ENCODE data around the gene RABAC1.
"Not testable (repeated sequence)": the region's sequence is repeated elsewhere in the genome, so short reads cannot be mapped to it uniquely, and the experiment has no call there.

RABAC1 gene

DNA sequence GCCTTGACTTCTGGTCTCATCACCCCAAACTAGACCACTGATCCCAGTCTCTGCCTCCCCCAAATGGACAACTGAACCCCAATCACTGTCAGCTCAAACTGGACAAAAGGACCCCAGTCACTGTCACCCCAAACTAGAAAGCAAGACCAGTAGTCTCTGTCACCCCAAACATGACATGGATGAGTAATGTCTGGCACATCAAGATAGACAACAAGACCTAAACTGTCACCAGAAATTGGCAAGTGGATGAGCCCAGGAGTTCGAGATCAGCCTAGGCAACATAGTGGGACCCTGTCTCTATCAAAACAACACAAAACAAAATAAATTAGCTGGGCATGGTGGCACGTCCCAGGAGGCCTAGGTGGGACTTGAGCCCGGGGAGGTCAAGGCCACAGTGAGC, 12.0 kb downstream of the RABAC1 start:
- DNase-seq (ENCODE audit: low read depth, low spot score) = no peak

DNA sequence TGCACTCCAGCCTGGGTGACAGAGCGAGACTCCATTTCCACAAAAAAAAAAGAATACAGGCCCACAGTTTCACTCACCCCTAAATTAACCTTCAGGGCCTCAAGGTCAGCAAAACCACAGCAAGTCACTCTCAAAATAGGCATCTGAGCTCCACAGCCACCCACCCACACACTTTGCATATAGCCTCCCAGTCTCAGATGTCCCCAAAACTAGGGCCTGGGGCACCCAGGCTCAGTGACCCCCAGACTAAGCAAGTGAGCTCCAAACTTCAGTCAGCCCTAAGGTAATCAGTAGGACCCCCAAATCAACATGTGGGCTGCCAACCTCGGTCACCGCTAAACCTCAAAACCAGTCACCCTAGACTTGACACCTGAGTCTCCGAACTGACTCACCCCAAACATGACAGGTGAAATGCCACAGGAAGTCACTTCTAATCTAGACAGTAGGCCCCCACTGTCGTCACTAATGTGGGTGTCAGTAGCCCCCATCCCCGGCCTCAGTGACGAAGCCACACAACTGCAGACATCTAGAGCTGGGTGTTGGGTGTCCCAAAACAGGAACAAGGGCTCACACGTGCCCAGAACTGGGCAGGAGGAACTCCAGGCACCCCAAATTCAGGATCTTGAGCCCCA, 13.9 kb downstream of the RABAC1 start:
- DNase-seq (ENCODE audit: low read depth, low spot score) = peak; percentile 80

DNA sequence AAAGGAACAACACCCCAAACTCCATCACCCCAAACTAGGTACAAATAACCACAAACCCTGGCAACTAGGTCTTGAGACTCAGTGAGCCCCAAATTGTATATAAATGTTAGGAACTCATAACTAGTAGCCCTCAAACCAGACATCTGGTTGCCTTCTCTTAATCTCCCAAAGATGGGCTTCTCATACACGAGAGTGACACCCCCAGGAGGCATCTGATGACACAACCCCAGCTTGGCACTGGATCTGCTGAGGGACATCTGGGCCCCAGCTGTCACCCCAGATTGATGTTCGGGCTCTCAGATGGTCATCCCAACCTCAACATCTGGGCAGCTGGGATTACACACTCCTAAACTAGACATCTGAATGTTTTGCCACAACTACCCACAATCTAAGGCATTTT, 14.8 kb downstream of the RABAC1 start:
- no peak for DNase-seq (ENCODE audit: low read depth, low spot score)

DNA sequence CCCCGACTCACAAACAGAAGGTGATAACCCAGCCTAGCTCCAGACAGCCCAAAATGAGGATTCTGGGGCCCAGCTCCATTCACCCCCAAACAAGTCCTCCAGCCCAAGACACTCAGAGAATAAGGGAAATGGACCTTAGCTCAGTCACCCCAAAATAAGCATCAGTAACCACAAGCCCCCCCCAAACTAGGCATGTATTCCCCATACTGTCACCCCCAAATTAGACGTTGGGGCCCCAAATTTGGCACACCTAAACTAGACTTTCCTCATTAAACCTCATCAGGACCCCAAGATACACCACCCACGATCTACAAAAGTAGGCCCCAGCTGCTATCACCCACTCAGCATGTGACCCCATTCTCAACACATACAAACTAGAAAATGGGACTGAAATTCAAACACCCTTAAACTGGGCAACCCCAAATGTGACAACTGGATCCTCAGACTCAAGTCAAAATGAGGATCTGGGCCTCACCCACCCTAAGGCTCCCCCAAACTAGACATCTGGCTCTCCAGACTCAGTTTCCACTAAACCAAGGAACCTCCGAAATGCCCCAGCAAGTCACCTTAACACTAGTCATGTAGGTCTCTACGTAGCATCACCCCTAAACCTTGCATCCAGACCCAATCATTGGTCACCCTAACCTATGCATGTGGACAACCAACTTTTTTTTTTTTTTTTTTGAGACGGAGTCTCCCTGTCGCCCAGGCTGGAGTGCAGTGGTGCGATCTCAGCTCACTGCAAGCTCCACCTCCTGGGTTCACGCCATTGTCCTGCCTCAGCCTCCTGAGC, 17.5 kb downstream of the RABAC1 start:
- DNase-seq (ENCODE audit: low read depth, low spot score) = no peak

DNA sequence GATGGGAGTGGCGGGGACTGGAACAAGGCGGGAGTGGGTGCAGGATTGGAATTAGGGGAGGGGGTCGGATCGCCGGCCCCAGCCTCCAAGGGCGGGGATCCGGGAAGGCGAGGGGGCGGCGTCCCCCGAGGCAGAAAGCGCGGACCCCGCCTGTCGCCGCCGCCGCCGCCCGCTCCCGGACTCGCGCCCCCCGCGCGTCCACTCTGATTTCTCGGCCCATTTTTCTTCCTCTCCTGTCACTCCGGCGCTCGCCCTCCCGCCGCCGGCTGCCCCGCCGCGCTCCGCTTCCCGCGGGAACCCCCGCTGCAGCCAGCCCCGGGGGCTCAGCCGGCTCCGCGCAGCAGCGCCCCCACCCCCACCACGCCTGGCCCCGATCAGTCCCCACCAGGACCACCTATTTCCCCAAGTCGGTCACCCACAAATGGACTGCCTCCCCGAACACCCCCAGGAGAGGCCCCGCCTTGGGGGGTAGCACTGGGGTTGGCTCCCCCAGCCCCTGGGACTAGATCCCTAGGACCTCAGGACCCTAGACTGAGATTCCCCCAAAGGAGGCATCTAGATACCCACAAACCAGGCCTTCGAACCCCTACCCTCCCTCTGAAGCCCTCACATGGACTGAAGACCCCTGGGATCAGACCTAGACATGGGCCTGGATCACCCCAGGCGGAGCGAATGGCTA, 18.3 kb downstream of the RABAC1 start:
- DNase-seq (ENCODE audit: low read depth, low spot score) = no peak

DNA sequence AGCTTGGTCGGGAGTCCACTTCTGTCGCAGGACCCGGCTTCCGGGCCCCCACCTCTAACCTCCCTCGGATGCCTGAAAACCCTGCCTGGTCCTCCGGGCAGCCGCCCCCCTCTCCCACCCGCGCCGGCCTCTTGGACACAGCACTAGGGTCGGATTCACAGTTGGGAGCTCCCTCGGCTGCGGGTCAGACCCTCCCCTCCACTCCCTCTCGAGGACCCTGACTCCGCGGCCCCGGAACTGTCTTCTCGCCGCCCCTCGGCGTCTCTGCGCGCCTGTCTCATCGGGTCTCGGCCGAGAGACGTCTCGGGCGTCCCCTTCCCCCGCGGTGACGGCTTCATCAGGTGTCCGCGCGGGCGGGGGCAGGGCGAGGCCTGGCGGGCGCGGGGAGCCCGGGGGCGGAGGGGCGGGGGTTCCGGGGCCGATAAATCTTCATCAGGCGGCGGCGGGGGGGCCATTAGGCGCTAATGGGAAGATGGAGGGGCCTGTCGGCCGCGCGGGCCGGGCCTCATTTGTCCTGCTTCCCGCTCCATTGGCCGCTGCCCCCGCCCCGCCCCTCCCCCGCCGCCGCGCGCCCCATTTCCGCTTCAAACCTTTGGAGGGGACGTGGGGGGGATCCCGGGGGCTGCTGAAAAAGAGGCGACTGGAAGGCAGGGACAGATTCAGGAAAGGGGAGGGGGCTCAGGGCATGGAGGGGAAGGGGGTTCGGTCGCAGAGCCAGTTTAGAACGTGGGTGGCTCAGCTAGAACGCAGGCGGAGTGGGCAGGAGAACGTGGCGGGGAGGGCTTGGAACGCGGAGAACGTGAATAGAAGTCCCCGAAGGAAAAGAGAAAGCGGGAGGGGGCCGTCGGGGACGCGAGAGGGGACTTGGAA, 19.0 kb downstream of the RABAC1 start:
- no peak for DNase-seq (ENCODE audit: low read depth, low spot score)

DNA sequence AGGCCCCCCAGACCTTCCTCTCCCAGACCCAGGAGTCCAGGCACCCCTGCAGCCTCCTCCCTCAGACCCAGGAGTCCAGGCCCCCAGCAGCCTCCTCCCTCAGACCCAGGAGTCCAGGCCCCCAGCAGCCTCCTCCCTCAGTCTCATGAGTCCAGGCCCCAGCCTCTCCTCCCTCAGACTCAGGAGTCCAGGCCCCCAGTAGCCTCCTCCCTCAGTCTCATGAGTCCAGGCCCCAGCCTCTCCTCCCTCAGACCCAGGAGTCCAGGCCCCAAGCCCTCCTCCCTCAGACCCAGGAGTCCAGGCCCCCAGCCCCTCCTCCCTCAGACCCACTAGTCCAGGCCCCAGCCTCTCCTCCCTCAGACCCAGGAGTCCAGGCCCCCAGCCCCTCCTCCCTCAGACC, 19.9 kb downstream of the RABAC1 start:
- DNase-seq (ENCODE audit: low read depth, low spot score) = not testable (repeated sequence)

DNA sequence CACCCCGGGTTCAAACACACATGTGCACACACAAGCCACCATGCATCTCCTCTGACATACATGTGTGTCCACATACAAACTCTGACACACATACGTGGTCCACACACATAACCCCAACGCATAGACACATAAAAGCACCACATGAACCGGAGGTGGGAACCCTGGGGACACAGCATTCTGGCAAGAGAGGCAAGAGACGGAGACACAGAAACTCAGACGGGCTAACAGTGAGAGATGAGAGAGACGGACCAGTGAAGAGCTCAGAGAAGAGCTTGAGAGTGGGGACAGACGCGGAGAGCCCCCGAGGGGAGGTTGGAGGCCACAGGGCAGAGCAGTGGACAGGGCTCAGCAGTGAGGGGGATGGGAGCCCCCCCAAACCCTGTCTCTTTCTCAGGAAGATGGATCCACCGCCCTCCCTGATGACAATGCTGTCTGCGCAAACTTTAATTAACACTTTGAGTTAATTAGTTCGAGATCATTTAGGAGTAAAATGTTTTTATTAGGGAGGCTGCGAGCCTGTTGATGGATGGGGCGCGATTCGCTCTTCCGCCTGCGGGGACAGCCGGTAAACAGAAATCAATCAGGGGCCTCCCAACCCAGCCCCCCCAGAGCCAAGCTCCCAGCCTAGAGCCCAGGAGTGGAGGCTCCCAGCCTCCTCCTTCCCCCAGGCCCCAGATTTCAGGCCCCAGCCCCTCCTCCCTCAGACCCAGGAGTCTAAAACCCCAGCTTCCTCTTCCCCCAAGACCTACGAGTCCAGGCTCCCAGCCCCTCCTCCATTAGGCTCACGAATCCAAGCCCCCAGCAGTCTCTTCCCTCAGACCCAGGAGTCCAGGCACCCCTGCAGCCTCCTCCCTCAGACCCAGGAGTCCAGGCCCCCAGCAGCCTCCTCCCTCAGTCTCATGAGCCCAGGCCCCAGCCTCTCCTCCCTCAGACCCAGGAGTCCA, 21.3 kb downstream of the RABAC1 start:
- DNase-seq (ENCODE audit: low read depth, low spot score) = no peak

DNA sequence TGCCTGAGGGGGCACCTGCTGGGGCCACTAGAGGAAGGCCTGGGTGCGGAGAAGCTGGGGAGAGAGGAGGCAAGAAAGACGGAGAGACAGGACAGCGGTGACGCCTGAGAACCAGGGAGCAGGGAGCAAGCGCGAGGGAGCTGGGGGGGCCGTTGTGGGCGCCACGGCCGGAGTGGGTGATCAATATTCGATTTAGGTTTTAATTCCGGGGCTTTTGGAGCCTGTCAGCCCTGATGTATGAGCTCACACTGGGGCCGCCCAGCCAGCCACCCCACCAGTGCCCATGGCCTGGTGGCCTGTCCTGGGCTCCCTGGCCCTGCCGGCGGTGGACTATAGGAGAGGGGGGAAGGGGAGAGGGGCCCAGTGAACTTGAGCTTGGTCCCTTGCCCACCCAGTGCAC, 22.2 kb downstream of the RABAC1 start:
- no peak for DNase-seq (ENCODE audit: low read depth, low spot score)

DNA sequence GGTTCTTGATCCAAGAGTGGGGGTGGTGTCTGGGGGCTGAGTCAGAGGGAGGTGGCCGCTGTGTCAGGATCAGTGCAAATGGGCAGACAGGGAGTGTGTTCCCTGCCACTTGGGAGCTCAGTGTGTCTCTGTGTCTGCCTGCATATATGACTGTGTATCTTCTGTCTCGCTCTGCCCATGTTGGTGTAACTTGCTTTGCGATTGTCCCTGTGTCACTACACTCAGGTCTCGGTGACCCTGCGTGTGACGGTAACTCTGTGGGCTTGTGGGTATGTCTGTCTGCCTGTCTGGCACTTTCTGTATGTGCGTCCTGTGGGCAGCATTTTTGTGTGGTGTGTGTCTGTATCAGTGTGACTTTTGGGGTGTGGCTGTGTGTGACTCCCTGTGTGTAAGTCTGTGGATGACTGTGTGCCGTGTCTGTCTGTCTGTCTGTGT, 22.7 kb downstream of the RABAC1 start:
- no peak for DNase-seq (ENCODE audit: low read depth, low spot score)

DNA sequence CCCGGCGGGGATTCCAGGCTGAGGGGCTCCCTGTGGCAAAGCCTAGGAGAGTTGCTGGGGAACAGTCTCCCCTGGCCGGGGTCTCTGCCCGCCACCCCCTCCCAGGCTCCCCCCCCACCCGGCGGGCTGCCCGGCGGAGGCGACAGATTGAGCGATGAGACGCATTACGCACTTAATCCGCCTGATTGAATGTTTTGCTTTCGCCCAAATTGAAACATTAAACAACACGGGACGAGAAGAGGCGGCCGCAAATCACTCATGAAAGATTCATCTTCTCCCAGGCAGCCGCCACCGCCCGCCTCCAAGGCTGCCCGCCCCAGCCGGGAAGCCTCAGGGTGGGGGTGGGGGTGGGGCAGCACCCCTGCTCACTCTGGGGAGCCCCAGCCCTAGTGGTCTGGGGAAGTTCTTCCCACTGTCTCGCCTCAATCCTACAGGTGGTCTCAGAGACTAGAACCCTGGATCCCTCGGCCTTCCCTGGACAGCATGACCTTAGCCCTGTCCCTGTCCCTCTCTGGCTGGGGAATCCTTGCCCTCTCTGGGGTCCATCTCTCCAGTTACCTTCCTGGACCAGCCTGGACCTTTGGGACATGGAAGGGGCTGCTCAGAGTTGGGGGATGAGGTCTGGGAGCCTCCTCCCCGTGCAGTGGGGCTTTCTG, 23.2 kb downstream of the RABAC1 start:
- DNase-seq (ENCODE audit: low read depth, low spot score) = no peak

DNA sequence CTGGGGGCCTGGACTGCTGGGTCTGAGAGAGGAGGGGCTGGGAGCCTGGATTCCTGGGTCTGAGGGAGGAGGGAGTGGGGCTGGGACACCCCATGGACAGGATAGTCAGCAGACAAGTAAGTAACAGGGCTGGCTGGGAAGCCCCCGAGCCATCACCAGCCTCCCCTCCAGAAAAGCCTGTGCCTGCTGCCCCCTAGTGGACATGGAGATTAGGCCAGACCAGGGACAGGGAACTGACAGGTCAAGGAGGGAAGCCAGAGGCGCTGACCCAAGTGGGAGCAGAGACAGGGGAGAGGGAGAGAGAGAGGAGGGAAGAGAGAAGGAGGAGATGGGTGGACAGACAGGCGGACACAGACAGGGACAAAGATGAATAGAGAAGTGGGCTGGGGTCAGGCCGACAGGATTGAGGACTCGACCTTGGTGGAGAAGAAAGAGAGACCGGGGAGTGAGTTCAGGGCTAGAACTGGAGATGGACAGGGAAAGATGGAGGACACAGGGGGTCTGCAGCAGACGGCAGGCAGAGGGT, 24.2 kb downstream of the RABAC1 start:
- peak; percentile 69 for DNase-seq (ENCODE audit: low read depth, low spot score)

DNA sequence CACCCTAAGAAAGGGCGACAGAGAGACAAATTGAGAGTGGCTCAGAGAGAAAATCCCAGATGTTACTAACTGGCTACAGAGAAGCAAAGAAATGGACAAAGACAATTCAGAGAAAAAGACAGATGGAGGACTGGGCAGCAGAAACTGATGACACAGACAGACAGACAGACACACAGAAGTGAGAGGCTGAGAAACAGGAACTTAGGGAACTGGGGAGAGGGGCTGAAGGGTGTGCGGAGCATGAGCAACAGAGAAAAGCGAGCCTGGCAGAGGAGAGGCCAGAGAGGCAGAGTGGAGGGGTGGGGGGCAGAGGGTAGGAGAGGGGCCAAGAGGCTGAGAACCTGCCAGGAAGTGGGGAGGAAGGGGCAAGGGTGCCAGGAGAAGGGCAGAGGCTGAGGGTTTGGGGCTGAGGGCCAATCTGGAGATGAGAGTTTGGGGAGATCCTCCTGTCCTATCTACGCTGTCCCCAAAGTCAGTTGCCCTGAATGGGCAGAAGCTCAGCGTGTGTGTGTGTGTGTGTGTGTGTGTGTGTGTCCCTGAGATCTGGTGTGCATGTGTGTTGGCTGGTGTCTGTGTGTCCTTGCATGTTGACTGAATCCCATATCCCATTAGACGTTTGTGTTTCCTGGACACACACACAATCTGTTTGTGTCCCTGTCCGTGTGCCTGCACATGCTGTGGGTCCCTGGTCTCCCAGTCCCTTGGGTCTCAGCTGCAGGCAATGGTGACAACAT, 25.3 kb downstream of the RABAC1 start:
- no peak for DNase-seq (ENCODE audit: low read depth, low spot score)

DNA sequence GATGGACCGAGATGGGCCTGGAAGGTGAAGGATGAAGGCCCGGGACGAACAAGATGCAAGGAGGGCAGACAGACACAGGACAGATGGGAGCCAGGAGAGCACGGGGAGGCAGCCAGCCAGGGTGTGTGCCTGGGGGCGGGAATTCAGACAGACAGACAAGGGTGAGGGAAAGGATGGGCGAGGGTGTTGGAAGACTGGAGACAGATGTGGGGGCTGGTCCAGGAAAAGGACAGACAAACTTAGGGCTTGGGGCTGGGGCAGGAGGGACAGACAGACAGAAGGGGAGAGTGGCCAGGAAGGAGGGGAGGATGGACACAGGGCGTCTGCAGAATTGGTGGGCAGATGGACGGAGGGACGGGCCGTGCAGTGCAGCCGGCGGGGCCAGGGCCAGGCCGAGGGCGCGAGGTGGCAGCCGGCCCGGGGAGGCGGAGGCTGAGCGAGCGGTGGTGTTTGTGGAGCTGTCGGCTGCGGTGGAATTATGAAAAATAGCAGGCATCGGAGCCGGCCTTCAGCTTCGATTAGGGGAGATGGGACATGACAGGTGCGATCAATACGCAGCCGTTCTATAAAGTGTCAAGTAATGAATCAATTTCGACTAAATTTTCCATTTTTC, 26.3 kb downstream of the RABAC1 start:
- no peak for DNase-seq (ENCODE audit: low read depth, low spot score)

DNA sequence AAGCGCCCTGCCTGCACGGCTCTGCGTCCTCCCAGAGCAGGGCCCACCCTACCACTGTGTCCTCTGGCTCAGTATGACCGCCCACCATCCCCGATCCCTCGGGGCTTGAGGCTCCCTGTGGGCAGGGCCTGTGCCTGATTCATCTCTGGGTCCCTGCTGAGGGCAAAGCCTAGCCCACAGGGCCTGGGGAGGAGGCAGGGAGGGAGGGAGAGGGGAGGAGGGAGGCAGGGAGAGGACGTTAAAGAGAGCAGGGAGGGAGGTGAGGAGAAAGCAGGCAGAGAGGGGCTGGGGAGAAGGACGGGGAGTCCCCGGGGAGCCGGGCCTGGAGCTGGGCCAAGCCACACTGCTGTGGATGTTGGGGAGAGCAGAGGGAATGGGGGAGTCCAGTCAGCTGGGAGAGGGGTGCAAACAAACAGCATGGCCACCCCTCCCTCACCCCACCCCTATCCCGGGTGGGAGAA, 26.8 kb downstream of the RABAC1 start:
- DNase-seq (ENCODE audit: low read depth, low spot score) = no peak

DNA sequence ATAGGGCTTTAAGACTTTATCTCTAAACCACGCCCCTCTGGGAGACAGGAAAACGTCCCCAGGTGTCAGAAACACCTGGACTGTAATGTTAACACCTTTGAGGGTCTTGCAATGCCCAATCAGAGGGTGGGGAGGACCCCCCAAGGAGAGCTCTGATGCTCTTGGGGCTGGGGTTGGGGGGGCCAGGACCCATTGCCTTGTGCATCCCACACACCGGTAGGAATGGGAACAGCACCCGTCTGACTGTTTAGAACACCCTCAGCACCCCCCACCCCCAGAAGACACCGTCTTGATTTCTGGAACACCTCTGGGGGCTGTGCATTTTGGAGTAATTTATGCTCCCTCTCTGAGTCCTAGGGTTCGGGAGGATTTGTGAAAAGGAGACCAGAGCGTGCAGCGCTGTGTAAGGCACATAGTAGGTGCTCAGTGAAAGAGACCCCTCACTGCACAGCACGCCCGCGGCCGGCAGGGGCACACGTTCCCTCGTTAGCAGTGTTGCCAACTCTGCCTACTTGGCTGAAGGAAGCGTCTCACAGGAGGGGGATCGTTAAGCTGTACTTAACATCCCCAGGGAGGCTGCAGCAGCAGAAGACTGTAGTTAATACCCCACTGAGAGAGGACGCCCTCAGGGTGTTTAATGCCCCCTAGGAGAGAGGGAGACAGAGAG, 28.1 kb downstream of the RABAC1 start:
- no peak for DNase-seq (ENCODE audit: low read depth, low spot score)

DNA sequence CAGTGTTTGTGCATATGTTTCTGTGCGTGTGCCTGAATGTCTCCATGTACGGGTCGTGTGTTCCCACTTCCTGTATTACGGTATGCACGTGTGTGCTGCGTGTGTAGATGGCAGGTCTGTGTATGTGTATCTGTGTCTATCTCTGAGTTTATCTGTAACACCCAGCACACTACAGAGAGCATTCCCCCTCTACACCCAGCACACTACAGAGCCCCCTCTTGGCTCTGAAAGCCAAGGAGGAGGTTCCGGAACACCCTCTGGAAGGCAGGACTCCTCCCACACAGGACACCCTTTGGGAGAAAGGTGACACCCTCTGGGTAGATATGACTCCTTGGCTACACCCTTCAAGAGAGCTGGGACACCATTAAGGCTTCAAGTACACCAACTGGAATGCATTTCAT, 28.8 kb downstream of the RABAC1 start:
- DNase-seq (ENCODE audit: low read depth, low spot score) = no peak

DNA sequence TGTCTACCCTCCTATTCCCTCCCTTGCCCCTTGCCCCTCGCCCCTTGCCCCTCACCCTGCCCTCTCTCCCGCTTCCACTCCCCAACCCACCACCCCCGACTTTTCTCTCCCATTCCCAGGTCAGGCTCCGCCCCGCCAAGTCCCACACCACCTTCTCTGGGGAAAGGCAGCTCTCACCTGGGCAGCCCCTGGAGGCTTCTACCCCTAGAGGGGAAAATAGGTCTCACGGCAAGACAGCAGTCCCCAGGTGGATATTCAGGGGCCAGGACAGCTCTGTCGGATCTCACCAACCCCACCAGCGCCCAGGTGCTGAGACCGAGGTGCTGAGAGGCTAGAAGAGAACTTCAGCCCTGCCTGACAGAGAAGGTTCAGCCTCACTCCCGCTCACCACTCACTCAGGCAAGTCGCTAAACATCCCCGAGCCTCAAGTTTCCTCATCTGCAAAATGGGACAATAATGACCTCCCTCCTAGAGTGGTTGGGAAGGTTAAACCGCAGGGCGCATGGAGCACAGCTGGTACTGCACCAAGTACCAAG, 29.5 kb downstream of the RABAC1 start:
- no peak for DNase-seq (ENCODE audit: low read depth, low spot score)

Data from activated naive CD8-positive, alpha-beta T cell treated with anti-CD3 and anti-CD28 coated beads, Interleukin-2, amount 50 U/mL, for 16 hours (primary cell).